GM12892 (cell line): ENCODE measurements around the gene CR2.
A peak's percentile ranks its signal among the peaks of the same experiment; 100 is the strongest.

Experiments used
- POLR2A ChIP-seq: IDR thresholded peaks from 2 replicates; pipeline ENCODE4 v1.6.1; 2011; ENCODE audit warnings: low read depth, low read length, control low read depth
- POLR2AphosphoS5 ChIP-seq: IDR thresholded peaks from 2 replicates; pipeline ENCODE4 v1.6.1; 2011; ENCODE audit warnings: low read depth, low read length, control low read depth

DNA sequence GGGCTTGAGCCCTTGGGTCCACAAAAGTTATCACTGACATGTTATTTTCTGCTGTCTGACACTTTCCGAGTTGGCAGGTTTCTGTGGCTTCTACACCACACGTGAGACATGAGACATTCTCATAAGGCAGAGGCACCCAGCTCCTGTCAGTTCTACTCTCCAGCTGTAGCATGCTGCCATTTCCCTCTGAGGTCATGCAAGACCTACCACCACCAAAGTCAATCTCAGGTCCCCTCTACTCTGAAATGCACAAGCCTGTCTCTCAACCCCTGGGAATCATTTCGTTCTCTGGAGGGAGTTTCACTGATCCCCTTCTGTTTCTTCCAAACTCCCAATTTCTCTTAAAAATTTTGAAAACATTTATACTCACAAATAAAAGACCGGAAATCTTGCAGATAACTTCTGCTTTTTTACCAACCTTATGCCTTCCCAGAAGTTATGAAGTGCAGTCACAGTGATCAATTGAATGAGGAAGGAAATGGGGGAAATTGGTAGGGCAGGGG, 39.5 kb upstream of the CR2 start:
- TF ChIP-seq POLR2A = peak; percentile 51
- 0 out of 2 replicates have a peak, but pooled peaks have one; percentile 29 for TF ChIP-seq POLR2AphosphoS5
